ENCODE measurements around the gene CELSR1. TPM values are rescaled to one million over a fixed set of nuclear protein-coding genes. Genes with fewer than 3 reads are reported as not detected.

Gene CELSR1
- total RNA-seq, 1 donor from 2014 or later: 5.1 TPM

DNA sequence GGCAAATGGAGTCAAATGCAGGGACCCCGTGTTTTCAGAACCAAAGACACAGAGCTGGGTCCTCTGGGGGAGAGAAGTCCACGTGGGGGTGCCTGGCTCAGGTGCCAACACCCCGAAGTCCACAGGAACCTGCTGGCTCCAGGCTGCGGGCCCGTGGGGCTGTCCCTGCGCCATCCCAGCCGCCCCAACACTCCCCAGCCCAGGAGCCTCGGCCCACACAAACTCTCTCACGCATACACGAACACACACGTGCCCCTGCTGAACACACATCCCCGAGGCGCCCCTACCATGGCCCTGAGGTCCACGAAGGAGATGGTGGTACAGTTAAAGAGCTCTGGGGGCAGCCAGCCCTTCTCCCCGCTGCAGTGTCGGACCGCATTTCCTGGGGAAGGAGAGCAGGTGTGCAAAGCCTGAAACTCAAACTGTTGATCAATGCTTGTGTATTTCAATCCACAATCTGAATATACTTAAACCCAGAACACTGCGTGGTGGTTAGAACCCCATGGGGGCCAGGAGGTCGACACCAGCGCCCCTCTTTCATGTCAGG lies 147.2 kb downstream of the CELSR1 start:
- no peaks in the 10 kb centered on the region for H3K9me3 Mint-ChIP-seq
- no peak overlapping the region for H3K4me3 Mint-ChIP-seq
- no peaks in the 10 kb centered on the region for H3K4me1 Mint-ChIP-seq
- no peaks in the 10 kb centered on the region for H3K36me3 Mint-ChIP-seq (ENCODE audit: low read depth)
- DNase-seq (ENCODE audit: low read depth, low spot score): no peak
- no peaks in the 10 kb centered on the region for H3K27me3 Mint-ChIP-seq (ENCODE audit: low read depth)
- H3K27ac Mint-ChIP-seq (ENCODE audit: unreplicated experiment): no peak overlapping the region
- TF ChIP-seq, protein P1, sequence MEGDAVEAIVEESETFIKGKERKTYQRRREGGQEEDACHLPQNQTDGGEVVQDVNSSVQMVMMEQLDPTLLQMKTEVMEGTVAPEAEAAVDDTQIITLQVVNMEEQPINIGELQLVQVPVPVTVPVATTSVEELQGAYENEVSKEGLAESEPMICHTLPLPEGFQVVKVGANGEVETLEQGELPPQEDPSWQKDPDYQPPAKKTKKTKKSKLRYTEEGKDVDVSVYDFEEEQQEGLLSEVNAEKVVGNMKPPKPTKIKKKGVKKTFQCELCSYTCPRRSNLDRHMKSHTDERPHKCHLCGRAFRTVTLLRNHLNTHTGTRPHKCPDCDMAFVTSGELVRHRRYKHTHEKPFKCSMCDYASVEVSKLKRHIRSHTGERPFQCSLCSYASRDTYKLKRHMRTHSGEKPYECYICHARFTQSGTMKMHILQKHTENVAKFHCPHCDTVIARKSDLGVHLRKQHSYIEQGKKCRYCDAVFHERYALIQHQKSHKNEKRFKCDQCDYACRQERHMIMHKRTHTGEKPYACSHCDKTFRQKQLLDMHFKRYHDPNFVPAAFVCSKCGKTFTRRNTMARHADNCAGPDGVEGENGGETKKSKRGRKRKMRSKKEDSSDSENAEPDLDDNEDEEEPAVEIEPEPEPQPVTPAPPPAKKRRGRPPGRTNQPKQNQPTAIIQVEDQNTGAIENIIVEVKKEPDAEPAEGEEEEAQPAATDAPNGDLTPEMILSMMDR (conservative IDR thresholded peaks at IDR 0.05): no peak

DNA sequence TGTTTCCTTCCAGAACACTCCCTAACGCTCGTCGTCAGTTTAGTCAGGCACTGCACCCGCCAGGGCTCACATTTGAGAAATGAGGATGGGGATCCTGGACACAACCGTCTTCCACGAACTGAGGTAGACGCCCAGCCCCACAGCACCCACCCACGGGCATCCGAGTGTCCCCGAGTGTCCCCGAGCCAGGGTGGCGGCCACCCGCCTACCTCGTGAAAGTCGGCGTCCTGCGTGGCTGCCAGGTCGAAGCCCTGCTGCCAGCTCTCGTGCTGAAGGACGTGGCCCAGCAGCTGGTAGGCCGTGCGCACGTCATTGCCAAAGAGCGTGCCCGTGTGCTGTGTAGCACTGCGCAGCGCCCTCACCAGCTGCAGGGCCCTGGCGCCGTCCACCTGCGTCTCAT lies 148.3 kb downstream of the CELSR1 start:
- TF ChIP-seq, protein P1 (conservative IDR thresholded peaks at IDR 0.05): no peak
- Mint-ChIP-seq H3K27ac (ENCODE audit: unreplicated experiment) (no peak overlapping the region), H3K36me3 (ENCODE audit: low read depth) (no peaks in the 10 kb centered on the region), H3K27me3 (ENCODE audit: low read depth) (no peaks in the 10 kb centered on the region), H3K9me3 (no peaks in the 10 kb centered on the region), H3K4me1 (no peaks in the 10 kb centered on the region), H3K4me3 (no peak overlapping the region)
- DNase-seq (ENCODE audit: low read depth, low spot score): no peak

- H3K27ac Mint-ChIP-seq (ENCODE audit: unreplicated experiment): no peak overlapping the region
- no peak for DNase-seq (ENCODE audit: low read depth, low spot score)
- TF ChIP-seq, protein P1 (conservative IDR thresholded peaks at IDR 0.05): no peak
- H3K4me3 Mint-ChIP-seq: no peak overlapping the region
- no peaks in the 10 kb centered on the region for H3K36me3 Mint-ChIP-seq (ENCODE audit: low read depth)
- H3K4me1 Mint-ChIP-seq: no peaks in the 10 kb centered on the region
- no peaks in the 10 kb centered on the region for H3K27me3 Mint-ChIP-seq (ENCODE audit: low read depth)
- H3K9me3 Mint-ChIP-seq: no peaks in the 10 kb centered on the region
Measured at GRCh38 chr22:46388647-46389046, 148.8 kb downstream of the CELSR1 start.

GRCh38 chr22:46387748-46388147 lies 149.7 kb downstream of the CELSR1 start:
- no peaks in the 10 kb centered on the region for H3K4me1 Mint-ChIP-seq
- no peaks in the 10 kb centered on the region for H3K36me3 Mint-ChIP-seq (ENCODE audit: low read depth)
- TF ChIP-seq, protein P1 (conservative IDR thresholded peaks at IDR 0.05): no peak
- no peak overlapping the region for H3K4me3 Mint-ChIP-seq
- H3K27me3 Mint-ChIP-seq (ENCODE audit: low read depth): peaks cover 3% of the 10 kb centered on the region
- H3K9me3 Mint-ChIP-seq: no peaks in the 10 kb centered on the region
- no peak overlapping the region for H3K27ac Mint-ChIP-seq (ENCODE audit: unreplicated experiment)
- no peak for DNase-seq (ENCODE audit: low read depth, low spot score)

- DNase-seq (ENCODE audit: low read depth, low spot score): no peak
- no peaks in the 10 kb centered on the region for H3K36me3 Mint-ChIP-seq (ENCODE audit: low read depth)
- no peaks in the 10 kb centered on the region for H3K9me3 Mint-ChIP-seq
- TF ChIP-seq, protein P1 (conservative IDR thresholded peaks at IDR 0.05): peak; percentile 26
- H3K4me3 Mint-ChIP-seq: no peak overlapping the region
- H3K27ac Mint-ChIP-seq (ENCODE audit: unreplicated experiment): no peak overlapping the region
- H3K4me1 Mint-ChIP-seq: no peaks in the 10 kb centered on the region
- peaks cover 6% of the 10 kb centered on the region for H3K27me3 Mint-ChIP-seq (ENCODE audit: low read depth)
Measured at GRCh38 chr22:46386312-46386711, 151.1 kb downstream of the CELSR1 start.

Measured in neural crest cell (in vitro differentiated cells).